Activated B cell treated with CpG ODN at 0.5 μM for 24 hours (primary cell): ENCODE results near the gene MYBPH. TPM values are rescaled to one million over a fixed set of nuclear protein-coding genes. Genes with fewer than 3 reads are reported as not detected.

ENCODE experiments used
- ATAC-seq: fragments of 200-7000 bp; cut with Tn5 transposase; one replicate; pipeline ENCODE4 v1.10.0; 2021; ENCODE audit warnings: low read depth, mild to moderate bottlenecking, moderate library complexity
- CTCF ChIA-PET: fragments of 350-600 bp; sonication (Branson Sonifier 250); formaldehyde crosslinking; loops from one replicate; lab custom pipeline; 2021; ENCODE audit warnings: antibody characterized with exemption; lab: Charles Lee
- POLR2A ChIA-PET: fragments of 350-600 bp; sonication (Branson Sonifier 250); formaldehyde crosslinking; loops from one replicate; lab custom pipeline; 2021; ENCODE audit warnings: antibody characterized with exemption; lab: Charles Lee
- DNase-seq: peaks from one replicate; pipeline ENCODE4 v3.0.0; 2022
- H3K27ac Mint-ChIP-seq: one replicate; pipeline ENCODE4 v1.8.0; 2020; ENCODE audit warnings: mixed read lengths
- H3K27me3 Mint-ChIP-seq: one replicate; pipeline ENCODE4 v1.8.0; 2021; ENCODE audit warnings: mixed read lengths
- H3K36me3 Mint-ChIP-seq: one replicate; pipeline ENCODE4 v1.8.0; 2021; ENCODE audit warnings: low read depth, mixed read lengths
- H3K4me1 Mint-ChIP-seq: one replicate; pipeline ENCODE4 v1.8.0; 2021; ENCODE audit warnings: mixed read lengths
- H3K4me3 Mint-ChIP-seq: one replicate; pipeline ENCODE4 v1.8.0; 2020; ENCODE audit warnings: mild to moderate bottlenecking, mixed read lengths
- H3K9me3 Mint-ChIP-seq: one replicate; pipeline ENCODE4 v1.8.0; 2020; ENCODE audit warnings: mixed read lengths
- intact Hi-C: fragments of 100-400 bp; cut with micrococcal nuclease; formaldehyde crosslinking; loops from one replicate; pipeline ENCODE4 v1.15.1; 2024
- total RNA-seq: library from RNA; stranded (reverse); gene quantifications from 2 replicates; pipeline ENCODE4 v1.2.3, GENCODE V29; 2022
- TF ChIP-seq, protein P1 (sequence below): fragments of 200-600 bp; IDR thresholded peaks from one replicate; pipeline ENCODE4 v1.8.0; 2022; ENCODE audit warnings: antibody characterized with exemption, mild to moderate bottlenecking

MYBPH gene
- total RNA-seq, 1 donor from 2014 or later: not detected

GRCh38 chr1:203180611-203181330 lies 5.1 kb upstream of the MYBPH start:
- intact Hi-C loops: no loop called here
- no peak overlapping the region for H3K27ac Mint-ChIP-seq

GRCh38 chr1:203179667-203180005 lies 4.0 kb upstream of the MYBPH start:
- Mint-ChIP-seq H3K36me3 (no peaks in the 10 kb centered on the region), H3K27me3 (peaks cover 19% of the 10 kb centered on the region), H3K9me3 (no peaks in the 10 kb centered on the region), H3K4me3 (no peak overlapping the region), H3K4me1 (peaks cover 6% of the 10 kb centered on the region), H3K27ac (no peak overlapping the region)
- no peak for ATAC-seq
- TF ChIP-seq, protein P1, sequence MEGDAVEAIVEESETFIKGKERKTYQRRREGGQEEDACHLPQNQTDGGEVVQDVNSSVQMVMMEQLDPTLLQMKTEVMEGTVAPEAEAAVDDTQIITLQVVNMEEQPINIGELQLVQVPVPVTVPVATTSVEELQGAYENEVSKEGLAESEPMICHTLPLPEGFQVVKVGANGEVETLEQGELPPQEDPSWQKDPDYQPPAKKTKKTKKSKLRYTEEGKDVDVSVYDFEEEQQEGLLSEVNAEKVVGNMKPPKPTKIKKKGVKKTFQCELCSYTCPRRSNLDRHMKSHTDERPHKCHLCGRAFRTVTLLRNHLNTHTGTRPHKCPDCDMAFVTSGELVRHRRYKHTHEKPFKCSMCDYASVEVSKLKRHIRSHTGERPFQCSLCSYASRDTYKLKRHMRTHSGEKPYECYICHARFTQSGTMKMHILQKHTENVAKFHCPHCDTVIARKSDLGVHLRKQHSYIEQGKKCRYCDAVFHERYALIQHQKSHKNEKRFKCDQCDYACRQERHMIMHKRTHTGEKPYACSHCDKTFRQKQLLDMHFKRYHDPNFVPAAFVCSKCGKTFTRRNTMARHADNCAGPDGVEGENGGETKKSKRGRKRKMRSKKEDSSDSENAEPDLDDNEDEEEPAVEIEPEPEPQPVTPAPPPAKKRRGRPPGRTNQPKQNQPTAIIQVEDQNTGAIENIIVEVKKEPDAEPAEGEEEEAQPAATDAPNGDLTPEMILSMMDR: no peak
- ChIA-PET CTCF (no interaction called here), POLR2A (no interaction called here)
- DNase-seq: no peak
- intact Hi-C loops: no loop called here

More at GRCh38 chr1:203180611-203181330, 5.1 kb upstream of the MYBPH start:
- Mint-ChIP-seq H3K4me3 (no peak overlapping the region), H3K4me1 (peaks cover 4% of the 10 kb centered on the region), H3K36me3 (no peaks in the 10 kb centered on the region), H3K9me3 (no peaks in the 10 kb centered on the region), H3K27me3 (peaks cover 19% of the 10 kb centered on the region)
- no peak for ATAC-seq
- TF ChIP-seq, protein P1: no peak
- ChIA-PET POLR2A (no interaction called here), CTCF (no interaction called here)
- DNase-seq: no peak

DNA sequence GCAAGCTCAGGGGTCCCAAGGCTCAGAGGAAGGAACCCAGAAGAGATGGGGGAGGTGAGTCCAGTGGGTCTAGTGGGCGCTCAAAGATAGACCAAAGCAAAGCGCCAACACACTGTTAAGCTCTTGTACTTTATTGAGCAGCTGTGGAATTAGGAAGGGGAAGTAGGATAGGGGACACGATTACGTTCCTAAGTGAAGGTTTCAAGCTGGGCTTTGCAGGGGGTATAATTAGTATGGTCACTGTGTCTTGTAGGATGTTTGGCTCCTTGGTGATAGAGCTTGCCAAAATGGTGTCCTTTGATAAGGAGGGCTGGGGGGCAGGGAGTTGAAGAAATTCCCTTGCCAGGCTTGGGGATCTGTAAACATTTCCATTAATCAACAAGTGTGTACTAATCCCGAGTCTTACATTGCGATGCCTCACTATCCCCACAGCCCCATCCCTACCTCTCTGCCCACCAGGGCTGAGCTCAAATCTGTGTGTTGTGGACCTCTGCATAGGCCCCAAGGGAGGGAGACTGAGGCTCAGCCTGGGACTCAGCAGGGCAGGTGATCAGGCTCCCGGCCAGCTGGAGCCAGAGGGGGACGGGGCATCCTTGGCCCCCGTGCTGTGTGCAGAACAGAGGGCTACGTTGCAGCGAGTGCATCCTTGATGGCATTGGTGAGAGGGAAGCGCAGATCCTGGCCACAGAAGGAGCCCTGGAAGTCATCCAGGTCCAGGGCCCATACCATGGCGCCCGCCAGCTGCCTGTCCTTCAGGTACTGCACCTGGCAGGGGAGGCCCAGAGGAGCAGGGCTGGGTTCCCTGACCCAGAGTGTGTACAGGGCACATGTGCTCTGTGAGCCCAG lies 3.4 kb upstream of the MYBPH start:
- intact Hi-C loops: no loop called here
- H3K27me3 Mint-ChIP-seq: peaks cover 18% of the 10 kb centered on the region
- no peak overlapping the region for H3K4me3 Mint-ChIP-seq
- DNase-seq (no peak), ATAC-seq (no peak)
- H3K36me3 Mint-ChIP-seq: no peaks in the 10 kb centered on the region
- H3K27ac Mint-ChIP-seq: no peak overlapping the region
- CTCF ChIA-PET: no interaction called here
- TF ChIP-seq, protein P1: no peak
- H3K9me3 Mint-ChIP-seq: no peaks in the 10 kb centered on the region
- H3K4me1 Mint-ChIP-seq: peaks cover 6% of the 10 kb centered on the region
- POLR2A ChIA-PET: no interaction called here

DNA sequence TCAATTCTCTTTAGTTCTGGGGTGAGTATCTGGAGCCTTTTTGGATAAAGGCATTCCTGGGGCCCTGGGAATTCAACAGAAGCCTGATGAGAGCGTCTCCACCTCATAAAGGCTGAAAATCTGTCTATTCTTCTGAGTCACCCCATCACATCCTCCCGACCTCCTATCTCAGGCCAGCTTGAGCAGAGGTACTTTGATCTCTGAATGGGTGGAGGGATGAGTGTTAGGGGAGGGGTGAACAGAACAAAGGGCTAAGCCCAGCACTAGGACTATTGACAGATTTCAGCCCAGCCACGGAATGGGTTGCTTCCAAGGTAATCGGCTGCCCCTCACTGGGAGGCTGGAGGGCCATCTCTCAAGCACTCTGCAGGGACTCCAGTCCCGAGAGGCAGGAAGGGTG lies 2.5 kb upstream of the MYBPH start:
- peaks cover 6% of the 10 kb centered on the region for H3K4me1 Mint-ChIP-seq
- CTCF ChIA-PET: no interaction called here
- H3K4me3 Mint-ChIP-seq: no peak overlapping the region
- POLR2A ChIA-PET: no interaction called here
- peaks cover 20% of the 10 kb centered on the region for H3K27me3 Mint-ChIP-seq
- TF ChIP-seq, protein P1: no peak
- no peak for DNase-seq
- H3K27ac Mint-ChIP-seq: no peak overlapping the region
- no peaks in the 10 kb centered on the region for H3K9me3 Mint-ChIP-seq
- intact Hi-C loops: no loop called here
- no peaks in the 10 kb centered on the region for H3K36me3 Mint-ChIP-seq
- no peak for ATAC-seq

DNA sequence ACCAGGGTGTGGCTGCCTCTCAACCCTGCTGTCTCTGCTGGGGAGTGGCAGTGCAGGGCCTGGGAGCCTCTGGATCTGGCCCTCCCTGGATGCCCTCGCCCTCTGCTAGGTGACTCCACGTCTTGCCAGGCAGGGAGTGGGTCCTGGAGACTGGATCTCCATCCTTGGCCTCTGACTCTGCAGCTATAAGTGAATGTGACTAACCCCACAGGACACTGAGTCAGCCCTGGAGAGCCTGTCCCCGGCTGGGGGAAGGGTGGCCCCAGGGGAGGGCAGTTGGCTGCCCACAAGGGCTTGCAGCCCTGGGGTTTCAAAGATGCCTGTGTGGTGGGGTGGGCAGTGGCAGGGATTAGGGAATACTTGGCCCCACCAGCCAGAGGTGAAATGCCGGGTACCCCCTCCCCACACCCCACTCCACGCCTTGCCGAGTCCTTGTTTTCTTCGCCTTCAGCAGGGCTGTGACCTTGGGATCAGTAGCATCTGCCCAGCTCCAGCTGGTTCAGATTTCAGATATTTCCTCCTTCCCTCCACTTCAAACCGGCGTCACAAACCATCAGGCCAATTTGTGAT lies 1.9 kb upstream of the MYBPH start:
- Mint-ChIP-seq H3K9me3 (no peaks in the 10 kb centered on the region), H3K4me3 (no peak overlapping the region), H3K4me1 (peaks cover 6% of the 10 kb centered on the region), H3K27ac (no peak overlapping the region), H3K36me3 (no peaks in the 10 kb centered on the region), H3K27me3 (peaks cover 20% of the 10 kb centered on the region)
- CTCF ChIA-PET: no interaction called here
- intact Hi-C loops: no loop called here
- no peak for DNase-seq
- TF ChIP-seq, protein P1: no peak
- POLR2A ChIA-PET: no interaction called here
- ATAC-seq: no peak
